ENCODE data around the gene SCAANT1.

DNA sequence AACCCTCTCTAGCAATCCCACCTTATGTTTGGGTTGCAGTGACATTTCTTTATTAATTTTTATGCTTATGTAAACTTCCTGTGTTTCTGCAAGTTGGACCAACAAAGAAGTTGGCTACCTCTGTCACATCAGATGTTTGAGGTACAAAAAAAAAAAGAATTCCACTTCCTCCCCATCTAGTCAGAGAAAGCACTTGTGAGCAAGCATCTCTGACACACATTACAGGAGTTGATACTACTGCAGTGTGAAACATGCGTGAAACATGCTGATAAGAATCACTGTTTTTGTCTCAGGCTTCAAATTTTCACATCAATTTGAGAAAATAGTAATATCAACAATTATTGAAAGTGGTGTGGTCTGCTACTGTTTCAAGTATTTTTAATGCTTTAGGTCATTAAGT lies 1.3 kb downstream of the SCAANT1 start:
- TF ChIP-seq EZH2 (IDR thresholded peaks at IDR 0.05; ENCODE audit: low read depth) = no peak
- TF ChIP-seq, protein P1, sequence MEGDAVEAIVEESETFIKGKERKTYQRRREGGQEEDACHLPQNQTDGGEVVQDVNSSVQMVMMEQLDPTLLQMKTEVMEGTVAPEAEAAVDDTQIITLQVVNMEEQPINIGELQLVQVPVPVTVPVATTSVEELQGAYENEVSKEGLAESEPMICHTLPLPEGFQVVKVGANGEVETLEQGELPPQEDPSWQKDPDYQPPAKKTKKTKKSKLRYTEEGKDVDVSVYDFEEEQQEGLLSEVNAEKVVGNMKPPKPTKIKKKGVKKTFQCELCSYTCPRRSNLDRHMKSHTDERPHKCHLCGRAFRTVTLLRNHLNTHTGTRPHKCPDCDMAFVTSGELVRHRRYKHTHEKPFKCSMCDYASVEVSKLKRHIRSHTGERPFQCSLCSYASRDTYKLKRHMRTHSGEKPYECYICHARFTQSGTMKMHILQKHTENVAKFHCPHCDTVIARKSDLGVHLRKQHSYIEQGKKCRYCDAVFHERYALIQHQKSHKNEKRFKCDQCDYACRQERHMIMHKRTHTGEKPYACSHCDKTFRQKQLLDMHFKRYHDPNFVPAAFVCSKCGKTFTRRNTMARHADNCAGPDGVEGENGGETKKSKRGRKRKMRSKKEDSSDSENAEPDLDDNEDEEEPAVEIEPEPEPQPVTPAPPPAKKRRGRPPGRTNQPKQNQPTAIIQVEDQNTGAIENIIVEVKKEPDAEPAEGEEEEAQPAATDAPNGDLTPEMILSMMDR (conservative IDR thresholded peaks at IDR 0.05) = no peak
